Forelimb muscle (tissue), 1 donor: ENCODE results near the gene GPER1. TPM values are rescaled to one million over a fixed set of nuclear protein-coding genes. Genes with fewer than 3 reads are reported as not detected.
"Not testable (repeated sequence)": the region's sequence is repeated elsewhere in the genome, so short reads cannot be mapped to it uniquely, and the experiment has no call there.

Experiments used
- DNase-seq: peaks from one replicate; pipeline ENCODE4 v3.0.0-alpha.2; 2013; ENCODE audit warnings: low read depth
- polyA plus RNA-seq: library from polyadenylated mRNA; unstranded; fragments of 120-200 nt; gene quantifications from one replicate; pipeline ENCODE4 v1.2.1, GENCODE V29; 2013; ENCODE audit not compliant: insufficient read length

Gene GPER1
- polyA plus RNA-seq, 1 donor: 14.4 TPM

- DNase-seq: no peak
Observed at GRCh38 chr7:1141651-1142050, 53.7 kb downstream of the GPER1 start.

GRCh38 chr7:1142051-1142635 is 54.2 kb downstream of the GPER1 start:
- DNase-seq: no peak

- DNase-seq: not testable (repeated sequence)
Observed at GRCh38 chr7:1143031-1143430, 55.1 kb downstream of the GPER1 start.

Other genes with a start within 250 kb of the GPER1 start
- 46.7 TPM for gene GET4, start 211.6 kb upstream of the GPER1 start, polyA plus RNA-seq
- gene ADAP1, start 133.4 kb upstream of the GPER1 start, polyA plus RNA-seq: 3.2 TPM
- gene COX19, start 112.6 kb upstream of the GPER1 start, polyA plus RNA-seq: 11.6 TPM
- gene CYP2W1, start 104.9 kb upstream of the GPER1 start, polyA plus RNA-seq: 0.59 TPM
- 4.4 TPM for gene GPR146, start 43.6 kb upstream of the GPER1 start, polyA plus RNA-seq
- gene ZFAND2A, start 72.1 kb downstream of the GPER1 start, polyA plus RNA-seq: 13.1 TPM
- not detected for gene UNCX, start 144.8 kb downstream of the GPER1 start, polyA plus RNA-seq